Esophagus muscularis mucosa (tissue), 4 donors: ENCODE data around the gene TTI1. TPM values are rescaled to one million over a fixed set of nuclear protein-coding genes. Genes with fewer than 3 reads are reported as not detected.

ENCODE experiments used
- DNase-seq: peaks from one replicate; pipeline ENCODE4 v3.0.0-alpha.2; 2017; ENCODE audit errors: extremely low spot score
- H3K27ac ChIP-seq, 4 donors: fragments of 200-600 bp; sonication (generic); replicated peaks in 1 of 4; 1 replicate in 3 of 4; 2 replicates in 1 of 4; pipeline ENCODE4 v1.5.1; 2016 to 2019; ENCODE audit warnings: mild to moderate bottlenecking in 1 of 4
- H3K27me3 ChIP-seq, 4 donors: fragments of 200-600 bp; sonication (generic); one replicate each; pipeline versions ENCODE4 v1.5.1 to v1.6.0; 2016 to 2019
- H3K36me3 ChIP-seq, 4 donors: fragments of 200-600 bp; sonication (generic); one replicate each; pipeline ENCODE4 v1.5.1; 2016 to 2019
- H3K4me1 ChIP-seq, 4 donors: fragments of 200-600 bp; sonication (generic); one replicate each; pipeline ENCODE4 v1.5.1; 2016 to 2019
- H3K4me3 ChIP-seq, 4 donors: fragments of 200-600 bp; sonication (generic); 1 replicate in 2 of 4; 2 replicates in 2 of 4; pipeline ENCODE4 v1.5.1; 2016 to 2019; ENCODE audit warnings: mild to moderate bottlenecking in 4 of 4, moderate library complexity in 1 of 4
- H3K9me3 ChIP-seq, 4 donors: fragments of 200-600 bp; sonication (generic); 1 replicate in 3 of 4; 2 replicates in 1 of 4; pipeline ENCODE4 v1.5.1; 2016 to 2019
- EP300 ChIP-seq: sonication (generic); formaldehyde crosslinking; IDR thresholded peaks from one replicate; pipeline ENCODE4 v1.6.1; 2017; ENCODE audit warnings: antibody characterized with exemption
- POLR2A ChIP-seq: fragments of 450-650 bp; IDR thresholded peaks from one replicate; pipeline ENCODE4 v1.6.1; 2017; ENCODE audit warnings: antibody characterized with exemption, moderate library complexity, mild to moderate bottlenecking, low read depth
- POLR2AphosphoS5 ChIP-seq, 2 donors: sonication (generic); formaldehyde crosslinking; IDR thresholded peaks; one replicate each; pipeline ENCODE4 v1.6.1; 2017; ENCODE audit warnings: antibody characterized with exemption in 2 of 2
- WGBS: methylation state at CpG from one replicate; pipeline ENCODE4 v1.1.5; 2018; 5-methylcytosine and 5-hydroxymethylcytosine counted together
- intact Hi-C: fragments of 100-400 bp; cut with DNase I; formaldehyde crosslinking; loops from one replicate; pipeline ENCODE4 v1.15.1; 2023
- total RNA-seq, 4 donors: library from RNA; depleted of rRNA; stranded (reverse); fragments of >200 nt; gene quantifications; one replicate each; pipeline versions ENCODE4 v1.1.0 to v1.2.1, GENCODE V29; 2016
- TF ChIP-seq, protein P1 (sequence below), 3 experiments: fragments of 200-600 bp in 2 of 3; fragments of 450-650 bp in 1 of 3; sonication (generic) in 2 of 3; IDR thresholded peaks; one replicate each; pipeline ENCODE4 v1.5.1; 2017 to 2019; ENCODE audit warnings: antibody characterized with exemption in 3 of 3, mild to moderate bottlenecking in 2 of 3, moderate library complexity in 1 of 3

Gene TTI1
- total RNA-seq, 4 donors from 2014 or later, result 11.3 to 14.3 (median 12.4) TPM

DNA sequence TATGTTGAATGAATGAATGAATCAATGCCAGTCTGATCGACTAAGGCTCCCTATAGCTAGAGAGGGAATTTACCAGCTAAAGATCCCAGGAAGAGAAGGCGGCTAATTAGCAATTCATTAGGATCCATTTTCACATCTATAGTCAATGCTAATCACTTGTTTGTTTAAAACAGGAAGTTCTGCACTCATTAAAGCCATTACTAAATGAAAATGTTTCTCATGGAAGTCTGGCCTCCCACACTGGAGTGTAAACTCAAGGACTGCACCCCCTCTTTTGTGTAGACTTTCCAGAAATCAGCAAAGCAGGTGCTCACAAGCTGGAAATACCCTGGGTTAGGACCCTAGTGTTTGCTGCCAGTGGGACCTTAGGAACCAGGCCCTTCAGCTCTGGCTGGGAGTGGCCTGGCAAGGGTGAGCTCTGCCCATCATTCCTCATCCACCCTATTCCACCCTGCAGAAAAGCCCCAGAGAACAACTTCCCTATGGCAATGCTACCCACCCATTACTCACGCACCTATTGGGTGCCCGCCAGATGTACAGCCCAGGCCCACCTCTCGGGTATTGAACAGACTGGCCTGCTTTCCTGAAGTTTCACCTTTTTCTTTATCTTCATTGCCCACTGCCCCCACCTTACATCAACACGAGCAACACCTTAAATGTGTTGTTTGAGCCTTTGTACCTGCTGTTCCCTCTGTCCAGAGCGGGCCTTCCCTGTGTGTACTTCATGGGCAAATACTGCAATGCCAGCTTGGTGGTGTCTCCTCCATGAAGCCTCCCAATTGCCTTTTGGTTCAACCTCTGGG, 60.8 kb downstream of the TTI1 start:
- H3K4me1 ChIP-seq, result no peaks in the 10 kb centered on the region
- TF ChIP-seq POLR2A, result no peak
- no peak for TF ChIP-seq POLR2AphosphoS5 (IDR thresholded peaks at IDR 0.05)
- no peak for TF ChIP-seq EP300
- TF ChIP-seq, protein P1, sequence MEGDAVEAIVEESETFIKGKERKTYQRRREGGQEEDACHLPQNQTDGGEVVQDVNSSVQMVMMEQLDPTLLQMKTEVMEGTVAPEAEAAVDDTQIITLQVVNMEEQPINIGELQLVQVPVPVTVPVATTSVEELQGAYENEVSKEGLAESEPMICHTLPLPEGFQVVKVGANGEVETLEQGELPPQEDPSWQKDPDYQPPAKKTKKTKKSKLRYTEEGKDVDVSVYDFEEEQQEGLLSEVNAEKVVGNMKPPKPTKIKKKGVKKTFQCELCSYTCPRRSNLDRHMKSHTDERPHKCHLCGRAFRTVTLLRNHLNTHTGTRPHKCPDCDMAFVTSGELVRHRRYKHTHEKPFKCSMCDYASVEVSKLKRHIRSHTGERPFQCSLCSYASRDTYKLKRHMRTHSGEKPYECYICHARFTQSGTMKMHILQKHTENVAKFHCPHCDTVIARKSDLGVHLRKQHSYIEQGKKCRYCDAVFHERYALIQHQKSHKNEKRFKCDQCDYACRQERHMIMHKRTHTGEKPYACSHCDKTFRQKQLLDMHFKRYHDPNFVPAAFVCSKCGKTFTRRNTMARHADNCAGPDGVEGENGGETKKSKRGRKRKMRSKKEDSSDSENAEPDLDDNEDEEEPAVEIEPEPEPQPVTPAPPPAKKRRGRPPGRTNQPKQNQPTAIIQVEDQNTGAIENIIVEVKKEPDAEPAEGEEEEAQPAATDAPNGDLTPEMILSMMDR (IDR thresholded peaks at IDR 0.05), result no peak
- H3K36me3 ChIP-seq, result no peaks in the 10 kb centered on the region
- H3K4me3 ChIP-seq, result no peak overlapping the region
- H3K9me3 ChIP-seq, result peaks cover 0 to 5% (median 0%) of the 10 kb centered on the region in 4 donors
- H3K27ac ChIP-seq, result no peak overlapping the region
- 79% methylated on average over 7 of the region's 7 CpGs for WGBS
- intact Hi-C loops, result no loop called here
- DNase-seq, result no peak
- no peaks in the 10 kb centered on the region for H3K27me3 ChIP-seq

GRCh38 chr20:37971561-37972127, 61.6 kb downstream of the TTI1 start:
- peaks cover 0 to 6% (median 0%) of the 10 kb centered on the region in 4 donors for H3K9me3 ChIP-seq
- TF ChIP-seq, protein P1 (IDR thresholded peaks at IDR 0.05), result no peak
- no peak for TF ChIP-seq EP300
- TF ChIP-seq POLR2A, result no peak
- no peak for TF ChIP-seq POLR2AphosphoS5 (IDR thresholded peaks at IDR 0.05)
- no peak for DNase-seq
- H3K4me1 ChIP-seq, result no peaks in the 10 kb centered on the region
- intact Hi-C loops, result no loop called here
- no peaks in the 10 kb centered on the region for H3K27me3 ChIP-seq
- no peak overlapping the region for H3K27ac ChIP-seq
- 91% methylated on average over 5 of the region's 5 CpGs for WGBS
- no peaks in the 10 kb centered on the region for H3K36me3 ChIP-seq
- H3K4me3 ChIP-seq, result no peak overlapping the region

- intact Hi-C loops, result no loop called here
- Histone ChIP-seq H3K36me3 (no peaks in the 10 kb centered on the region), H3K27ac (no peak overlapping the region), H3K9me3 (peaks cover 0 to 6% (median 0%) of the 10 kb centered on the region in 4 donors), H3K4me1 (no peaks in the 10 kb centered on the region), H3K27me3 (no peaks in the 10 kb centered on the region), H3K4me3 (no peak overlapping the region)
- no peak for DNase-seq
- TF ChIP-seq EP300 (no peak), POLR2AphosphoS5 (IDR thresholded peaks at IDR 0.05) (no peak), POLR2A (no peak)
- TF ChIP-seq, protein P1 (IDR thresholded peaks at IDR 0.05), result no peak
These were observed 62.4 kb downstream of the TTI1 start for GRCh38 chr20:37970856-37971245.

DNA sequence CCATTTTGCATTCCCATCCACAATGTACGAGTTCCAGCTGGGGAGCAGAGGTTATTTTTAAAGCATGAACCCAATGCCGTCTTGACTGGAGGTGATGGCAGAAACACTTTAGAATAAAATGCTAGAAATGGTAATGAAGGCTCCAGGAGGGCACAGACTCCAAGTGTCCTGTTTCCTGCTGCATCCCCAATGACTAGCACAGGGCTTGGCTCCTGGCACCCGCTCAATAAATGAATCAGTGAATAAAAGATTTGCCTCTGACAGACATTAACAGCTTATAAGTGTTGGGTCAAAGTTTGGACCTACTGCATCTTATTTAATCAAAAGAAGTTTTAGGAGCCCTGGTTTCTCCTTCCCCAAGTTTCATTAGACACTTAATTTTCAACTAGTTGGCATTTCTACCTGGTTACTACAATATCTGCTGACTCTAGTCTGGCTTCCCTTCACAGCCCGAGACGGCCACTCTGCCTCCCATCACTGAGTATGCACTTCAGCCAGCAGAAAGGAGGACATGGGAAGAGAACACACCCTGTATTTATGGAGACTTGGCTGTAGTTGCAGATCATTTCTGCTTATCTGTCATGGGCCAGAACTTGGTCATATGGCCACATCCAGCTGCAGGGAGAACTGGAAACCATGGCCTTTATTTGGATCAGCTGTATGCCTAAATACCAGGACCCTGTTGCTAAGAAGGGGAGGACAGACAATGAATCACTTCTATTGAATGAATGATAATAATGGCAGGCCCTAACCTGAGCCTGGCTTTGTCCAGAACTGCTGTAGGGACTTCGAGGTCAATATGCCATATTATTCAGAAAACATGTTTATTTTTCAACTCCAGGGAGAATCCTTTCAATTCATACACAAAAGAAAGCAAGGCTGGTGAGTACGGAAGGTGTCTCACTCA, 63.1 kb downstream of the TTI1 start:
- no peak for DNase-seq
- H3K27ac ChIP-seq, result no peak overlapping the region
- peaks cover 0 to 6% (median 0%) of the 10 kb centered on the region in 4 donors for H3K9me3 ChIP-seq
- no peaks in the 10 kb centered on the region for H3K36me3 ChIP-seq
- TF ChIP-seq, protein P1 (IDR thresholded peaks at IDR 0.05), result no peak
- TF ChIP-seq POLR2A, result no peak
- TF ChIP-seq POLR2AphosphoS5 (IDR thresholded peaks at IDR 0.05), result no peak
- TF ChIP-seq EP300, result no peak
- H3K27me3 ChIP-seq, result no peaks in the 10 kb centered on the region
- no peaks in the 10 kb centered on the region for H3K4me1 ChIP-seq
- no peak overlapping the region for H3K4me3 ChIP-seq
- 76% methylated on average over 7 of the region's 7 CpGs for WGBS
- intact Hi-C loops, result no loop called here
